GM23338 (cell line): Measurements from ENCODE around the gene UNC80. TPM values are rescaled to one million over a fixed set of nuclear protein-coding genes. Genes with fewer than 3 reads are reported as not detected.

Experiments used
- ATAC-seq: fragments of 200-7000 bp; cut with Tn5 transposase; 3 replicates; pipeline ENCODE4 v1.9.1; 2020
- DNase-seq: peaks from one replicate; pipeline ENCODE4 v3.0.0-alpha.2; 2015; ENCODE audit warnings: low spot score
- H2AFZ ChIP-seq: fragments of 200-600 bp; sonication (generic); 2 replicates; pipeline ENCODE4 v1.8.0; 2016; ENCODE audit warnings: antibody characterized with exemption, mild to moderate bottlenecking, moderate library complexity
- H3F3A ChIP-seq: fragments of 200-600 bp; sonication (generic); replicated peaks from 2 replicates; pipeline ENCODE4 v1.8.0; 2017; ENCODE audit warnings: antibody characterized with exemption, mixed run types, low read depth
- H3K27ac ChIP-seq: fragments of 200-600 bp; sonication (generic); 2 replicates; pipeline ENCODE4 v1.6.1; 2016; ENCODE audit warnings: low read depth
- H3K27me3 ChIP-seq: fragments of 200-600 bp; sonication (generic); 2 replicates; pipeline ENCODE4 v1.8.0; 2016; ENCODE audit warnings: mild to moderate bottlenecking, mixed run types, moderate library complexity; ENCODE audit not compliant: insufficient read depth
- H3K36me3 ChIP-seq: fragments of 200-600 bp; sonication (generic); 2 replicates; pipeline ENCODE4 v1.8.0; 2016; ENCODE audit warnings: mild to moderate bottlenecking; ENCODE audit not compliant: insufficient read depth
- H3K4me1 ChIP-seq: fragments of 200-600 bp; sonication (generic); 2 replicates; pipeline ENCODE4 v1.8.0; 2016; ENCODE audit warnings: mild to moderate bottlenecking, moderate library complexity; ENCODE audit not compliant: insufficient read depth
- H3K4me2 ChIP-seq: fragments of 200-600 bp; sonication (generic); 2 replicates; pipeline ENCODE4 v1.7.1; 2017; ENCODE audit warnings: mixed run types
- H3K4me3 ChIP-seq: fragments of 200-600 bp; sonication (generic); 2 replicates; pipeline ENCODE4 v1.6.1; 2016; ENCODE audit warnings: mixed run types
- H3K79me2 ChIP-seq: fragments of 200-600 bp; sonication (generic); replicated peaks from 2 replicates; pipeline ENCODE4 v1.8.0; 2017; ENCODE audit warnings: mild to moderate bottlenecking; ENCODE audit not compliant: insufficient read depth
- H3K9me2 ChIP-seq: fragments of 200-600 bp; sonication (generic); 2 replicates; pipeline ENCODE4 v1.8.0; 2017; ENCODE audit not compliant: insufficient read depth
- H4K20me1 ChIP-seq: fragments of 200-600 bp; sonication (generic); replicated peaks from 2 replicates; pipeline ENCODE4 v1.8.0; 2017; ENCODE audit warnings: mild to moderate bottlenecking; ENCODE audit not compliant: insufficient read depth
- H3K27ac Mint-ChIP-seq: 2 replicates; pipeline ENCODE4 v1.8.0; 2020; ENCODE audit warnings: inconsistent platforms, mild to moderate bottlenecking, moderate library complexity, mixed read lengths
- H3K27me3 Mint-ChIP-seq: 3 replicates; pipeline ENCODE4 v1.8.0; 2022; ENCODE audit warnings: low read depth, mild to moderate bottlenecking, moderate library complexity, mixed read lengths, inconsistent platforms; ENCODE audit not compliant: insufficient read depth, poor library complexity
- H3K36me3 Mint-ChIP-seq: 3 replicates; pipeline ENCODE4 v1.8.0; 2021; ENCODE audit warnings: low read depth, mild to moderate bottlenecking, inconsistent platforms, moderate library complexity, mixed read lengths
- H3K4me1 Mint-ChIP-seq: 3 replicates; pipeline ENCODE4 v1.8.0; 2020; ENCODE audit warnings: mild to moderate bottlenecking, inconsistent platforms, mixed read lengths
- H3K4me3 Mint-ChIP-seq: 3 replicates; pipeline ENCODE4 v1.8.0; 2021; ENCODE audit warnings: moderate library complexity, mild to moderate bottlenecking, inconsistent platforms, mixed read lengths
- H3K9me3 Mint-ChIP-seq: 3 replicates; pipeline ENCODE4 v1.8.0; 2020; ENCODE audit warnings: moderate library complexity, mild to moderate bottlenecking, inconsistent platforms, mixed read lengths
- CREB1 ChIP-seq: fragments of 250-450 bp; sonication (Bioruptor Pico); IDR thresholded peaks from 2 replicates; pipeline ENCODE4 v1.5.0; 2020; ENCODE audit warnings: low read depth, mild to moderate bottlenecking, moderate library complexity
- CTCF ChIP-seq, 2 experiments: fragments of 200-600 bp in 1 of 2; sonication (generic) in 1 of 2; conservative IDR thresholded peaks; 2 replicates each; pipeline versions ENCODE4 v1.5.1 to v1.6.1; 2016 to 2017; ENCODE audit warnings: antibody characterized with exemption in 2 of 2, low read depth in 2 of 2, mild to moderate bottlenecking in 2 of 2, moderate library complexity in 1 of 2
- EZH2 ChIP-seq: fragments of 200-600 bp; sonication (generic); IDR thresholded peaks from one replicate; pipeline ENCODE4 v1.8.0; 2017; ENCODE audit warnings: antibody characterized with exemption, mild to moderate bottlenecking, low read depth; ENCODE audit not compliant: unreplicated experiment
- EZH2phosphoT487 ChIP-seq: fragments of 200-600 bp; sonication (generic); IDR thresholded peaks from one replicate; pipeline ENCODE4 v1.8.1; 2018; ENCODE audit warnings: antibody characterized with exemption; ENCODE audit not compliant: unreplicated experiment
- JUNB ChIP-seq: IDR thresholded peaks from one replicate; pipeline ENCODE4 v1.6.1; 2016; ENCODE audit warnings: antibody characterized with exemption; ENCODE audit not compliant: unreplicated experiment
- ZNF114 ChIP-seq: fragments of 250-450 bp; sonication (Bioruptor Pico); IDR thresholded peaks from 2 replicates; pipeline ENCODE4 v1.5.0; 2020; ENCODE audit warnings: mild to moderate bottlenecking, moderate library complexity
- ZNF331 ChIP-seq: fragments of 250-450 bp; sonication (Bioruptor Pico); IDR thresholded peaks from 2 replicates; pipeline ENCODE4 v1.5.0; 2020; ENCODE audit warnings: low read depth, mild to moderate bottlenecking, moderate library complexity
- ZNF462 ChIP-seq: fragments of 250-450 bp; sonication (Bioruptor Pico); IDR thresholded peaks from 2 replicates; pipeline ENCODE4 v1.5.0; 2020; ENCODE audit warnings: mild to moderate bottlenecking, moderate library complexity
- polyA plus RNA-seq: library from polyadenylated mRNA; unstranded; fragments of >200 nt; fragmentation: Nextera tagmentation; extraction: Ambion mirVana; gene quantifications from 2 replicates; pipeline ENCODE4 v1.2.1, GENCODE V29; 2016
- total RNA-seq: library from RNA; depleted of rRNA; stranded (reverse); fragments of >200 nt; shearing (Covaris generic); gene quantifications from 2 replicates; pipeline ENCODE4 v1.2.3, GENCODE V29; 2014
- TF ChIP-seq, protein P1 (sequence below): IDR thresholded peaks from 2 replicates; pipeline ENCODE4 v1.6.1; 2016; ENCODE audit warnings: antibody characterized with exemption
- TF ChIP-seq, protein P2 (sequence below): IDR thresholded peaks from one replicate; pipeline ENCODE4 v1.6.1; 2018; ENCODE audit warnings: antibody characterized with exemption; ENCODE audit not compliant: unreplicated experiment

Gene UNC80
- total and polyA plus RNA-seq, 2 experiments from 2014 or later = 0.11 to 1.5 TPM

DNA sequence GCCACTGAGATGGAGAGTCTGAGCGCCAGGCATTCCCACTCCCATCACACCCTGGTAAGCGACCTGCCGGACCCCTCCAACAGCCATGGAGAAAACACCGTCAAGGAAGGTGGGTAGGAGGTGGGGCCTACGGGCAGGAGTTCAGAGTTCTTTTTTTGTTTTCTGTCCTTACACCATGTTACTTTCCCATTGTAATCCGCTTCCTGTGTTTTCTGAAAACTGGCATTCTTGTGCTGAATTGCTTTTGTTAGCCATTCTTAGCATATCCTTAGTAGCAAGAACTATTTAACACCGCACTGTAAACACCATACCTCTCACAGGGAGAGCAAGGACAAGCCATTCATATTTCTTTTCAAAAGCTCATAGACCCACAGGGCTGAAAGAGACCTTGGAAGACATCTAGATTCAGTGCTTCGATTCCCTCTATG is 46.2 kb downstream of the UNC80 start (continued):
- no peak for TF ChIP-seq EZH2phosphoT487
- TF ChIP-seq, protein P1, sequence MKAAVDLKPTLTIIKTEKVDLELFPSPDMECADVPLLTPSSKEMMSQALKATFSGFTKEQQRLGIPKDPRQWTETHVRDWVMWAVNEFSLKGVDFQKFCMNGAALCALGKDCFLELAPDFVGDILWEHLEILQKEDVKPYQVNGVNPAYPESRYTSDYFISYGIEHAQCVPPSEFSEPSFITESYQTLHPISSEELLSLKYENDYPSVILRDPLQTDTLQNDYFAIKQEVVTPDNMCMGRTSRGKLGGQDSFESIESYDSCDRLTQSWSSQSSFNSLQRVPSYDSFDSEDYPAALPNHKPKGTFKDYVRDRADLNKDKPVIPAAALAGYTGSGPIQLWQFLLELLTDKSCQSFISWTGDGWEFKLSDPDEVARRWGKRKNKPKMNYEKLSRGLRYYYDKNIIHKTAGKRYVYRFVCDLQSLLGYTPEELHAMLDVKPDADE = peak; percentile 62; the same call in 1 of the 2 replicates

DNA sequence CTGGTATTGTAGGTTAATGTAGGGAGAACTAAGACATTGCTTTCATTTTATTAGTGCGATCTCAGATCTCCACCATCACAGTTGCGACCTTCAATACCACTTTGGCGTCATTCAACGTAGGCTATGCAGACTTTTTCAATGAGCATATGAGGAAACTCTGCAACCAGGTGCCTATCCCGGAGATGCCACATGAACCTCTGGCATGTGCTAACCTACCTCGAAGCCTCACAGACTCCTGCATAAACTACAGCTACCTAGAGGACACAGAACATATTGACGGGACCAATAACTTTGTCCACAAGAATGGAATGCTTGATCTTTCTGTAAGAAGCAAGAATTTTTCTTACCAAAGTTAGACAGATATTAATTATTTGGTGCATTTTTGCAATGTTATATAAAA is 47.3 kb downstream of the UNC80 start:
- no peak overlapping the region for H2AFZ ChIP-seq
- H3K27ac ChIP-seq = peak overlapping the region; percentile 92
- H3K27me3 ChIP-seq = no peaks in the 10 kb centered on the region
- peaks cover 10% of the 10 kb centered on the region for H3K4me1 ChIP-seq
- Mint-ChIP-seq H3K27me3 (peaks cover 3% of the 10 kb centered on the region), H3K36me3 (peaks cover 27% of the 10 kb centered on the region), H3K4me3 (no peak overlapping the region), H3K9me3 (peaks cover 9% of the 10 kb centered on the region), H3K4me1 (peaks cover 20% of the 10 kb centered on the region), H3K27ac (no peak overlapping the region)
- H3K36me3 ChIP-seq = no peaks in the 10 kb centered on the region
- H4K20me1 ChIP-seq = no peaks in the 10 kb centered on the region
- H3F3A ChIP-seq = no peaks in the 10 kb centered on the region
- H3K4me3 ChIP-seq = no peak overlapping the region
- H3K9me2 ChIP-seq = peaks cover 16% of the 10 kb centered on the region
- H3K4me2 ChIP-seq = peak overlapping the region; percentile 22; the same call in 1 of the 2 replicates
- TF ChIP-seq CREB1 (CRISPR knock-in tag) = no peak
- TF ChIP-seq EZH2phosphoT487 = no peak
- no peak for TF ChIP-seq EZH2
- no peak for TF ChIP-seq JUNB
- TF ChIP-seq CTCF (conservative IDR thresholded peaks at IDR 0.05; ENCODE audit: low read depth in 2 of 2) = no peak
- no peak for TF ChIP-seq ZNF114 (CRISPR knock-in tag)
- TF ChIP-seq ZNF331 = no peak
- TF ChIP-seq, protein P1 = no peak
- TF ChIP-seq, protein P2, sequence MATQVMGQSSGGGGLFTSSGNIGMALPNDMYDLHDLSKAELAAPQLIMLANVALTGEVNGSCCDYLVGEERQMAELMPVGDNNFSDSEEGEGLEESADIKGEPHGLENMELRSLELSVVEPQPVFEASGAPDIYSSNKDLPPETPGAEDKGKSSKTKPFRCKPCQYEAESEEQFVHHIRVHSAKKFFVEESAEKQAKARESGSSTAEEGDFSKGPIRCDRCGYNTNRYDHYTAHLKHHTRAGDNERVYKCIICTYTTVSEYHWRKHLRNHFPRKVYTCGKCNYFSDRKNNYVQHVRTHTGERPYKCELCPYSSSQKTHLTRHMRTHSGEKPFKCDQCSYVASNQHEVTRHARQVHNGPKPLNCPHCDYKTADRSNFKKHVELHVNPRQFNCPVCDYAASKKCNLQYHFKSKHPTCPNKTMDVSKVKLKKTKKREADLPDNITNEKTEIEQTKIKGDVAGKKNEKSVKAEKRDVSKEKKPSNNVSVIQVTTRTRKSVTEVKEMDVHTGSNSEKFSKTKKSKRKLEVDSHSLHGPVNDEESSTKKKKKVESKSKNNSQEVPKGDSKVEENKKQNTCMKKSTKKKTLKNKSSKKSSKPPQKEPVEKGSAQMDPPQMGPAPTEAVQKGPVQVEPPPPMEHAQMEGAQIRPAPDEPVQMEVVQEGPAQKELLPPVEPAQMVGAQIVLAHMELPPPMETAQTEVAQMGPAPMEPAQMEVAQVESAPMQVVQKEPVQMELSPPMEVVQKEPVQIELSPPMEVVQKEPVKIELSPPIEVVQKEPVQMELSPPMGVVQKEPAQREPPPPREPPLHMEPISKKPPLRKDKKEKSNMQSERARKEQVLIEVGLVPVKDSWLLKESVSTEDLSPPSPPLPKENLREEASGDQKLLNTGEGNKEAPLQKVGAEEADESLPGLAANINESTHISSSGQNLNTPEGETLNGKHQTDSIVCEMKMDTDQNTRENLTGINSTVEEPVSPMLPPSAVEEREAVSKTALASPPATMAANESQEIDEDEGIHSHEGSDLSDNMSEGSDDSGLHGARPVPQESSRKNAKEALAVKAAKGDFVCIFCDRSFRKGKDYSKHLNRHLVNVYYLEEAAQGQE = no peak
- TF ChIP-seq ZNF462 = no peak
- ATAC-seq (no peak), DNase-seq (no peak)
- H3K79me2 ChIP-seq = no peaks in the 10 kb centered on the region
